ENCODE measurements around the gene OSER1. TPM values are rescaled to one million over a fixed set of nuclear protein-coding genes. Genes with fewer than 3 reads are reported as not detected.

Gene OSER1
- total RNA-seq, 1 experiment from 2014 or later: 35.7 TPM

- H3K27me3 ChIP-seq (ENCODE audit: insufficient read depth, low read length): no peaks in the 10 kb centered on the region
- no peak for TF ChIP-seq CTCF (conservative IDR thresholded peaks at IDR 0.05)
- no peak overlapping the region for H4K91ac ChIP-seq (ENCODE audit: insufficient read length, low read depth, low read length)
- H3K4ac ChIP-seq (ENCODE audit: low read depth, low read length): no peak overlapping the region
- no peak overlapping the region for H3T11ph ChIP-seq (ENCODE audit: low read length)
- Mint-ChIP-seq H3K36me3 (ENCODE audit: insufficient read depth in 1 of 3, low read depth in 3 of 3) (no peaks in the 10 kb centered on the region), H3K4me3 (no peak overlapping the region), H3K27me3 (ENCODE audit: low read depth) (no peaks in the 10 kb centered on the region), H3K4me1 (peaks cover 28 to 35% of the 10 kb centered on the region in 2 experiments), H3K27ac (no peak overlapping the region), H3K9me3 (no peaks in the 10 kb centered on the region)
- H3K79me2 ChIP-seq (ENCODE audit: insufficient read depth, low read length): no peaks in the 10 kb centered on the region
- DNase-seq: no peak
- no peaks in the 10 kb centered on the region for H3K23me2 ChIP-seq (ENCODE audit: insufficient read length, low read depth, low read length, poor library complexity, severe bottlenecking)
- no peaks in the 10 kb centered on the region for H3K79me1 ChIP-seq (ENCODE audit: insufficient read depth, low read depth, low read length, poor library complexity, severe bottlenecking)
- H2AFZ ChIP-seq (ENCODE audit: low read length): no peak overlapping the region
- H3K56ac ChIP-seq (ENCODE audit: insufficient read length, low read depth, low read length): no peak overlapping the region
- no peak overlapping the region for H3K23ac ChIP-seq (ENCODE audit: insufficient read length, low read depth, low read length)
- no peak overlapping the region for H3K27ac ChIP-seq (ENCODE audit: insufficient read length, low read depth, low read length)
- H3K18ac ChIP-seq (ENCODE audit: insufficient read length, low read depth, low read length): no peak overlapping the region
- no peak overlapping the region for H4K5ac ChIP-seq (ENCODE audit: insufficient read length, low read depth, low read length)
- no peak overlapping the region for H3K14ac ChIP-seq (ENCODE audit: insufficient read depth, low read length)
- H3K9ac ChIP-seq (ENCODE audit: extremely low read depth, insufficient read length, low read length): no peak overlapping the region
- H2BK15ac ChIP-seq (ENCODE audit: low read depth, low read length): no peak overlapping the region
- WGBS (ENCODE audit: extremely low coverage, insufficient read length, low lambda C conversion rate): no CpG with 5 or more reads among the region's 4 CpGs
- H4K20me1 ChIP-seq (ENCODE audit: control insufficient read depth, insufficient read depth, insufficient read length): no peaks in the 10 kb centered on the region
- H2BK12ac ChIP-seq (ENCODE audit: insufficient read length, low read depth, low read length): no peak overlapping the region
- H2BK120ac ChIP-seq (ENCODE audit: low read depth, low read length, poor library complexity, severe bottlenecking): no peak overlapping the region
- no peak overlapping the region for H2BK20ac ChIP-seq (ENCODE audit: low read depth, low read length, poor library complexity, severe bottlenecking)
- no peak overlapping the region for H4K8ac ChIP-seq (replicated peaks; ENCODE audit: insufficient read length, low read depth, low read length)
- no peak overlapping the region for H3K4me2 ChIP-seq (ENCODE audit: insufficient read depth, insufficient read length, low read length)
- no peak overlapping the region for H2BK5ac ChIP-seq (ENCODE audit: insufficient read length, low read length)
- H2AK5ac ChIP-seq (ENCODE audit: insufficient read length, low read length): no peak overlapping the region
- no peaks in the 10 kb centered on the region for H3K4me1 ChIP-seq (ENCODE audit: insufficient read depth, low read length)
- H3K9me3 ChIP-seq (ENCODE audit: control insufficient read depth, low read depth, low read length): no peaks in the 10 kb centered on the region
Observed at GRCh38 chr20:44218446-44218845, 7.9 kb upstream of the OSER1 start.
